HUES6 (cell line): ENCODE measurements around the gene RSPO4.

Source experiments
- H3K27ac ChIP-seq: 2 replicates; pipeline ENCODE4 v1.7.0; 2013; ENCODE audit warnings: low read depth, mild to moderate bottlenecking, low read length, inconsistent platforms
- H3K27me3 ChIP-seq: 2 replicates; pipeline ENCODE4 v1.6.1; 2013; ENCODE audit warnings: low read length; ENCODE audit not compliant: control insufficient read depth, insufficient read depth
- H3K36me3 ChIP-seq: 2 replicates; pipeline ENCODE4 v1.6.1; 2013; ENCODE audit warnings: low read length; ENCODE audit not compliant: control insufficient read depth, insufficient read depth
- H3K4me1 ChIP-seq: 2 replicates; pipeline ENCODE4 v1.6.1; 2013; ENCODE audit warnings: low read length; ENCODE audit not compliant: control insufficient read depth, insufficient read depth
- H3K4me3 ChIP-seq: 2 replicates; pipeline ENCODE4 v1.5.1; 2013; ENCODE audit warnings: low read depth, low read length
- H3K9ac ChIP-seq: one replicate; pipeline ENCODE4 v1.6.1; 2013; ENCODE audit warnings: mild to moderate bottlenecking, low read length
- H3K9me3 ChIP-seq: 2 replicates; pipeline ENCODE4 v1.6.1; 2013; ENCODE audit warnings: low read depth, low read length; ENCODE audit not compliant: control insufficient read depth, insufficient read depth

Gene RSPO4

DNA sequence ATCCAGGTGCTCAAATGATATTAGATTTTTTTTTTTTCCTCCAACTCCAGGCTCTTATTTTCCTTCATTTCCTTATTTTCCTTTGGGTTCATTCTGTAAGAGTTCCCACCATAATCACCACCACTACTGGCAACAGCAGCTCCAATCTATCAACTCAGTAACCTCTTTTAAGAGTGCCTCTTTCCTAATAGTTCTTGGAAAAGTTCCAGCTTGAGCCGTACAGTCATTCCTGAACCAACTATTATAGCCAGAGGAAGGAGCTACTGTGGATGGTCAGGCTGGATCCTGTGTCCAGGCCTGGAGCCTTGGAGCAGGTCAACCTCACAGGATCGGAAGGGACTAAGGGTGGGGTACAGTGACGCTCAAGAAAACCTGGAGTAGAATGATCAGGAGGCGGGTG is 81.8 kb downstream of the RSPO4 start:
- H3K27me3 ChIP-seq: no peaks in the 10 kb centered on the region
- no peaks in the 10 kb centered on the region for H3K9me3 ChIP-seq
- no peak overlapping the region for H3K4me3 ChIP-seq
- no peaks in the 10 kb centered on the region for H3K36me3 ChIP-seq
- no peak overlapping the region for H3K9ac ChIP-seq
- H3K27ac ChIP-seq: no peak overlapping the region
- peaks cover 15% of the 10 kb centered on the region for H3K4me1 ChIP-seq

DNA sequence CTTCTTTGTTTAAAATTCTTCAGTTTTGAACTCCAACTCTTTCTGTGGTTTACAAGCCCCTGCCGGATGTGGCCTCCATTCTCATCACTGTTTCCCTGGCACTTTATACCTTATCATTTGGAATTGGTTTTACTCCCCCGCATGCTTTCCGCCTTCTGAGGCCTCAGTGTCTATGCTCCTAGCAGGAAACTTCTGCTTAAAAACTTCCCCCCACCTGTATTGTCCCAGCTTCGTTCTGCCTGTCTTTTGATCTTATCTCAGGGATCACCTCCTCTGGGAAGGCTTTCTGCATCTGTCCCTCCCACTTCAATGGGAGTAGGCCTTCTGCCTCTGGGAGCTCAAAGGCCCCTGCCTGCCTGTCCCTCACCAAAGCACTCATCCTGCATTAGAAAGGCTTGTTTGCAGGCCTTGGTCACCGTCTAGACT is 82.6 kb downstream of the RSPO4 start:
- Histone ChIP-seq H3K4me1 (peaks cover 15% of the 10 kb centered on the region), H3K27me3 (no peaks in the 10 kb centered on the region)

DNA sequence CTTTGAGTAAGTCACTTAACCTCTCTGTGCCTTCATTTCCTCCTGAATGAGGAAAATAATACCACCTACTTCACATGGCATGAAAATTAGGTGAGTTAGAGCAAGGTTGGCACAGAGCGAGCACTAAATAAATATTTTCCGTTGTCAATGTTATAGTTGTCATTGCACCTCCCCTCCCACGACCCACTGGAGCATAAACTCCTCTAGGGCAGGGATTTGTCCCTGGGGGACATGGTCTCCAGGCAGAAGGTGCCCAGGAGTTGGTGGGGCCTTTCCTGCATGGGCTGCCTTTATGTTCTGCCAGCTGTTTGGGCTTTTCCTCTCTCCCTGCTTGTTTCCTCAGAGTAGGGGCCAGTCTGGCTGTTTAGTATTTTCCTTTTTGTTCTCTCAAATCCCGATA is 84.7 kb downstream of the RSPO4 start:
- Histone ChIP-seq H3K9ac (no peak overlapping the region), H3K4me1 (peaks cover 15% of the 10 kb centered on the region), H3K9me3 (no peaks in the 10 kb centered on the region), H3K4me3 (no peak overlapping the region), H3K36me3 (no peaks in the 10 kb centered on the region), H3K27ac (no peak overlapping the region), H3K27me3 (no peaks in the 10 kb centered on the region)

More for the DNA sequence above, 82.6 kb downstream of the RSPO4 start:
- no peak overlapping the region for H3K9ac ChIP-seq
- no peak overlapping the region for H3K27ac ChIP-seq
- no peak overlapping the region for H3K4me3 ChIP-seq
- H3K36me3 ChIP-seq: no peaks in the 10 kb centered on the region
- no peaks in the 10 kb centered on the region for H3K9me3 ChIP-seq

DNA sequence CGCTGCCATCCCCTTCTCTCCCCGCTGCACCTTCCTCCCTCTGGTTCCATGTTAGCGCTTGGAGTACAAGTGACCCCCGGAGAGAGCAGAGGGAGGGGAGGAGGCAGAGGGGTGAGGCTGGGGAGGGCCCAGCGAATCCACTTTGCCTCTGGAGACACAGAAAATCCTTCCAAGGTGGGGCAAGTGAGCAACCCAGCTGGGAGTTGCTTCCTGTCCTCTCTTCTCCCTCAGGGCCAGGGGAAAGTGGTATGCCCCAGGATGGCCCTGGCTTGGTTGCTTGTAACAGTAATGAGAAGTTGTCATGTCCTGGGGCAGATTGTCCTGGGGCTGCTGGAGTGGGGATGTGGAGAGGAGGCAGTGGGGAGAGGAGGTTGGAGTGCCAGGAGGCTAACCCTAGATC is 85.3 kb downstream of the RSPO4 start:
- H3K4me3 ChIP-seq: no peak overlapping the region
- no peak overlapping the region for H3K27ac ChIP-seq
- H3K9me3 ChIP-seq: no peaks in the 10 kb centered on the region
- no peak overlapping the region for H3K9ac ChIP-seq
- no peaks in the 10 kb centered on the region for H3K27me3 ChIP-seq
- peaks cover 15% of the 10 kb centered on the region for H3K4me1 ChIP-seq
- H3K36me3 ChIP-seq: no peaks in the 10 kb centered on the region

DNA sequence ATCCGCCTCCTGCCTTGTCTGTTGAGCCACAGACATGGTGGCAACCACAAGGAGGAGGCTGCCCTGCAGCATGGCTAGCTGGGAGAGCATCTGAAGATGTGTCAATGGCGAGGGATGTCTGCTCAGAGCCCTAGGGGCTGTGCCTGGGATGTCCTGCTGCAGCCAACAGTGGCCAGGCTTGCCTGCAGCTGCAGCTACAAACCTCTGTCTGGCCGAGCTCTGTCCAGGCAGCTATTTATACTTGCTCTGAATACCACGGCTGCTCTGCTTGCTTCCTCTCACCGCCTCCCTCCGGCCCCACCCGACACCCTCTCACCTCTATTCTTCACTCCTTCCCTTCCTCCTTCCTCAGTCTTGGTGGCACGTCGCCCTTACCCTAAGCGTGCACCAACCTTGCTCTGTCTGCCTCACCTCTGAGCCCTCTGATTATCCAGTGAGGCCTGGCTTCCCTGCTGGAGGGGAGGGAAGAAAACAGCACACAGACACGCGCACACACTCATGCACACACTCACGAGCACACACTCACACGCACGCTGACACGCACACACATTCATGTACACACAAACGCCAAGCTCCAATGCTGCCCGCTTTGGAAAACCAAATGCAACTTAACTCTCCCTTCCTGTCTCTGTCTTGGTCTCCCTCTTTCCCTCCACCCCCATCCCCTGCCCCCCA is 85.8 kb downstream of the RSPO4 start, which contains the start of gene ANGPT4:
Gene ANGPT4 (minus strand): TSS at position 210 of the 675 bp plus-strand sequence. CDS start 120 bp downstream, at position 90.
- no peaks in the 10 kb centered on the region for H3K36me3 ChIP-seq
- no peak within 1 kb of the TSS for H3K27ac ChIP-seq
- H3K27me3 ChIP-seq: no peaks in the 10 kb centered on the region
- H3K9me3 ChIP-seq: no peaks in the 10 kb centered on the region
- H3K4me1 ChIP-seq: peaks cover 15% of the 10 kb centered on the region
- H3K4me3 ChIP-seq: no peak within 1 kb of the TSS
- H3K9ac ChIP-seq: no peak within 1 kb of the TSS

DNA sequence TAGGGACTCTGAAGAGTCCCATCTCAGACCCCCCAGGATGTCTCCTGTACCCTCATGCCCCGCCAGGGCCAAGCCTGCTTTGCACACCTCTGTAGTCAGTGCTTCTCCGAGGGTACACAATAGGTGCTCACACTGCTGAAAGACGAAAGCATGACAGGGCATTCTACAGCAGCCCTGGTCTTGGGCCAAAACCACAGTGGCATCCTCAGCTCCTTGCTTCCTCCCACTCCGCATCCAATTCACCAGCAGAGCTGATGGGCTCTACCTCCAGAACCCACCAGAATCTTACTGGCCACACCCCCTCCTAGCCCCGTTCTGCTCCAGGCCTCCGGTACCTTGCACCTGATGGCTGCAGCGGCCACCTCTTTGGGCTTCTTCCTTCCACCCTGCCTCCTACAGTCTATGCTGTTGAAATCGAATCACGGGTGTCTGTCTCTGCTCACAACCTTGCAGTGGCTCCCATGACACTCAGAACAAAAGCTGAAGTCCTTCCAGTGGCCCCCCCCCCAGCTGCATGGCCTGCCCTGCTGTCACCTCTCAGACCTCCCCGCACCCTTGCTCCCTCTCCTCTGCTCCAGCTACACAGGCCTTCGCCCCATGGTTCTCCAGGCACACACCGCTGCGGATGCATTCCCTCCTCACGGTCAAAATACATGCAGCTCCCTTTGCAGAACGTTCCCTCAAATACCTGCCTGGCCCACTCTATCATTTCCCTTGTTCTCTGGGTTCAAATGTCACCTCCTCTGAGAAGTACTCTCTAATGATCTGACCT is 87.2 kb downstream of the RSPO4 start:
- Histone ChIP-seq H3K9ac (no peak overlapping the region), H3K27ac (no peak overlapping the region), H3K36me3 (no peaks in the 10 kb centered on the region), H3K4me1 (peaks cover 15% of the 10 kb centered on the region), H3K9me3 (no peaks in the 10 kb centered on the region), H3K27me3 (no peaks in the 10 kb centered on the region), H3K4me3 (no peak overlapping the region)

DNA sequence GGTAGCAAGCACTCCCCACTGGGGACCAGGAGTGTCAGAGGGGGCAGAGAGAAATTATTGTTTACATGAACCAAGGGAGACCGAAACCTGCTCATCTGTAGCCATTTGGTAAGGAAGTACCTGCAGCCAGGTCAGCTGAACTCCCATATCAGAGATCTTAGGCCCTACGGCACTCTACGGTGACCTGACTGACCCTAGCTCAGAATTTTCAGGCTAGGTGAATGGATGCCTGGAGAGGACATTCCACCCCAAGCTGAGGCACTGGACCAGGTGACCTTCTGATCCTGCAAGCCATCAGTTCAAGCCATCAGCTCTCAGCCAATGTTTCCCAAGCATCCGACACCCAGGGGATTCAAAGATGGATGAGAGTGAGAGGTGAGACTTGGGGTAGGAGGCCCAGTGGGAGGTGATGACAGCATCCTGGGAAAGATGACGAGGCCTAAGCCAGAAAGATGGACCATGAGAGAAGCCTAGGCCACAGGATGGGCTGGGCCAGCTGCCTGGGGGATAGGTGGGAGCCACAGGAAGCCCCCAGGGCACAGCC is 88.7 kb downstream of the RSPO4 start:
- Histone ChIP-seq H3K36me3 (no peaks in the 10 kb centered on the region), H3K4me3 (no peak overlapping the region), H3K27ac (no peak overlapping the region), H3K9me3 (no peaks in the 10 kb centered on the region), H3K4me1 (peaks cover 15% of the 10 kb centered on the region), H3K9ac (no peak overlapping the region), H3K27me3 (no peaks in the 10 kb centered on the region)

DNA sequence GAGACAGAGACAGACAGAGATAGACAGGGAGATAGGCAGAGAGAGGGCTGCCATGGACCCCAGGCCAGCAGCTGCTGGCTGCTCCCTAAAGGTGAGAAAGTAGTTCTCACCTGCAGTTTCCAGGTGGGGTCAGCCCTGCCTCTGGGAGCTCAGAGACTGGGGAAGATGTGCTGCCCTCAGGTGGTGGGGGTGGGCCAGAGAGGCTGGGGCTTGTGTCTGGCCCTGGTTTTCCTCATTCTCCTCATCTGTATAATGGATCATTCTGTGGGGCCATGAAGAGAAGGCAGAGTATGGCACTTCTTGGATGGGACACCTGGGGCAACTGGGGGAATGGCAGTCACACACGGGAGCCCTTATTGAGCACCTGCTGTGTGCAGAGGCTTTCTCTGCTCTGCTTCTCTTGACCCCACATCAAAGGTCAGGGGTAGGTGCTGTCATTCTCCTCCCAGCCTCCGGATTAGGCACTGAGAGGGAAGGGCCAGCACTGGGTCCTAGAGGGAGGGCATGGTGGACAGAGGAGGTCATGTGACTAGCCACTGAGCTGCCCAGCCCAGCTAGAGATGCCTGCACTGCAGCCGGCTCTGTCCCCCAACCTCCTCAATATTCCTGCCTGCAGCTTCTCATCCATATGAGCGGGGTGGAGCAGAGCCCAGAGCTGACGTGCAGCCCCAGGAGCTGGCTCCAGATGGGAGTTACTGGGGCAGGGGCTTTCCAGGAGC is 90.1 kb downstream of the RSPO4 start:
- H3K4me1 ChIP-seq: peaks cover 12% of the 10 kb centered on the region

DNA sequence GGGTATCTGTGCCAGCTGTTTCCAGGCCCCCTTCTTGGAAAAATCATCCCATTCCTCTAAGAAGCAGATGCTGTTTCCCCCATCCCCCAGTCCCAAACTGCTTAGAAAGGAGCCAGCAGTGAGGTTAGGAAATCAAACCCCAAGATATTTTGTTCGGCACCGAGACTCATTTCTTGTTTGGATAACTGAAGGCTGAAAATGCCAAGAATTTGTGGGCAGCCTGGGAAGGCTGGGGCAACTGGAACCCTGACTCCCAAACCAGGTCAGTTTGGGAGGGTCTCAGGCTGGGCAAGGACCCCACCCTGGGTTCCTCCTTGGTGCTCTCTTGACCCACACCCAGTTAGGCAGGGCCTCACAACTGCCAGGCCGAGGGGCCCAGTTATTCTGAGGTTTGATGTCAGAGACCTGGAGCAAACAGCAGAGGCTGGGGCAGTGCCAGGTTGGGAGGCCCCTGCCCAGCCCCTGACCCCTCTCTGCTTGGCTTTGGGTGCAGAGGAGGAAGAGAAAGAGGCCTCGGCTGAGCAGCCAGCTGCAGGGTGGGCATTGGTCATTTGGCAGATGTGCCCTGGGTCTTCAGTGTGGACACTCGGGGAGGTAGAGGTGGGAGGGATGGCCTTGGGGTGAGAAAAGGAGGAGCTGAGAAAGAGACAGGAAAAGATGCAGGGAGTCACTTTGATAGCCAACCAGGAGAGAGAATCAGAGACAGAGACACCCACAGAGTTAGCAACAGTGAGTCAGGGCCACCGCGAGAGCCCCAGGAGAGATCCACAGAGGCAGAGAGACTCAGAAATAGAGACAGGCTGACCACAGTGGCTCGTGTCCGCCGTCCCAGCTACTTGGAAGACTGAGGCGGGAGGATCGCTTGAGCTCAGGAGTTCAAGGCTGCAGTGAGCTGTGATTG is 91.0 kb downstream of the RSPO4 start:
- H3K4me3 ChIP-seq: no peak overlapping the region
- no peak overlapping the region for H3K27ac ChIP-seq
- peaks cover 4% of the 10 kb centered on the region; the same call in 1 of the 2 replicates for H3K4me1 ChIP-seq
- no peaks in the 10 kb centered on the region for H3K27me3 ChIP-seq
- H3K36me3 ChIP-seq: no peaks in the 10 kb centered on the region
- no peak overlapping the region for H3K9ac ChIP-seq
- no peaks in the 10 kb centered on the region for H3K9me3 ChIP-seq

More for the DNA sequence above, 90.1 kb downstream of the RSPO4 start:
- H3K27ac ChIP-seq: no peak overlapping the region
- H3K4me3 ChIP-seq: no peak overlapping the region
- no peaks in the 10 kb centered on the region for H3K27me3 ChIP-seq
- H3K36me3 ChIP-seq: no peaks in the 10 kb centered on the region
- no peaks in the 10 kb centered on the region for H3K9me3 ChIP-seq
- H3K9ac ChIP-seq: no peak overlapping the region

DNA sequence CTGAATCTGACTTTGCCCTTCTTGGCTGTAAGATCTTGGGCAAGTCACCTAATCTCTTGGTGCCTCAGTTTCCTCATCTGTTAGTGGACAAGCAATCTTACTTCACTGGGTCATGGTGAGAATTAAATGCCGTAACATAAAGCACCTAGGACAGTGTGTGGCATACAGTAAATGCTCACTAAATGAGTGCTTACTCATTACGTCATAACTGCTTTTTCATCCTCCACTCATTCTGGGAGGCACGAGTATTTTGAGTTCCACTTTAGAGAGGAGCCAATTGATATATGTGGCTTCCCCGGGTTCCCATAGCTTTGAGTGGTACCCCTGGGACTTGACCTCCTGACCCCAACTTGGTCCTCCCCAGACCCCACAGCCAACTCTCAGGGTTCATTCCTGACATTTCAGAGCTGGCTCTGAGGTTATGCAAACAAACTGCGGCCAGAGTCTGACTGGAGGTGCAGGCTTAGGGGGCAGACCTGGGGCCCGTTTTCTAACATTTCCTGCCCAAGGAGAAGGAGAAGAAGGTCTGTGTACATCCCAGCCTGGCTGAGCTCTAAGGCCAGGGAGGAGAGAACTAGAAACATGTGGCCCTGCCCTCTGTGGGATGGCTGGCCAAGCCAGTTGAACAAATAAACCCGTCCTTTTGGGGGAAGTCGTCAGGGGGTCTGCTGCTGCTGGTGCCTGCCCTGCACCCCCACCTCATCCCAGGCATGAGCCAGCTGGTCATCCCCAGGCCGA is 91.8 kb downstream of the RSPO4 start:
- Histone ChIP-seq H3K27me3 (no peaks in the 10 kb centered on the region), H3K4me1 (no peaks in the 10 kb centered on the region), H3K9me3 (no peaks in the 10 kb centered on the region), H3K4me3 (no peak overlapping the region), H3K27ac (no peak overlapping the region), H3K36me3 (no peaks in the 10 kb centered on the region), H3K9ac (no peak overlapping the region)
